HepG2 (cell line): Measurements from ENCODE around the gene FBH1. TPM values are rescaled to one million over a fixed set of nuclear protein-coding genes. Genes with fewer than 3 reads are reported as not detected.

Source experiments
- CBX5 ChIP-seq: sonication (generic); formaldehyde crosslinking; IDR thresholded peaks from 2 replicates; pipeline ENCODE4 v1.4.0; 2020; ENCODE audit warnings: missing genetic modification reagents, borderline replicate concordance
- KAT2B ChIP-seq: fragments of 150-350 bp; IDR thresholded peaks from 2 replicates; pipeline ENCODE4 v1.6.1; 2014; ENCODE audit warnings: low read depth, low read length, borderline replicate concordance
- KLF12 ChIP-seq: sonication (generic); formaldehyde crosslinking; IDR thresholded peaks from 2 replicates; pipeline ENCODE4 v1.4.0; 2020; ENCODE audit warnings: missing genetic modification reagents, borderline replicate concordance
- KMT2A ChIP-seq: sonication (generic); formaldehyde crosslinking; IDR thresholded peaks from 2 replicates; pipeline ENCODE4 v1.4.0; 2020; ENCODE audit warnings: missing genetic modification reagents
- MTA1 ChIP-seq: sonication (generic); formaldehyde crosslinking; IDR thresholded peaks from 2 replicates; pipeline ENCODE4 v1.4.0; 2020; ENCODE audit warnings: missing genetic modification reagents, mild to moderate bottlenecking, borderline replicate concordance
- POLR2A ChIP-seq, 2 experiments: IDR thresholded peaks; 2 replicates each; pipeline ENCODE4 v1.6.1; 2011; ENCODE audit warnings: low read depth in 2 of 2, low read length in 2 of 2, mild to moderate bottlenecking in 1 of 2, moderate library complexity in 1 of 2; ENCODE audit not compliant: insufficient read depth in 1 of 2
- RBM22 ChIP-seq: fragments of 200-400 bp; formaldehyde crosslinking; optimal IDR thresholded peaks from 2 replicates; pipeline ENCODE3; 2017; ENCODE audit warnings: mild to moderate bottlenecking, low read length, moderate library complexity
- SALL1 ChIP-seq: sonication (generic); formaldehyde crosslinking; IDR thresholded peaks from 2 replicates; pipeline ENCODE4 v1.8.0; 2022; ENCODE audit warnings: mild to moderate bottlenecking, missing genetic modification reagents
- SALL2 ChIP-seq: sonication (generic); formaldehyde crosslinking; IDR thresholded peaks from 2 replicates; pipeline ENCODE4 v1.8.1; 2023; ENCODE audit warnings: mild to moderate bottlenecking, missing genetic modification reagents, inconsistent platforms
- SSRP1 ChIP-seq: IDR thresholded peaks from 2 replicates; pipeline ENCODE4 v1.6.1; 2016; ENCODE audit warnings: control low read depth
- TBL1XR1 ChIP-seq: fragments of 150-350 bp; IDR thresholded peaks from 2 replicates; pipeline ENCODE4 v1.6.1; 2014; ENCODE audit warnings: borderline replicate concordance, low read length; ENCODE audit not compliant: partially characterized antibody
- THAP11 ChIP-seq: IDR thresholded peaks from 2 replicates; pipeline ENCODE4 v1.6.1; 2016; ENCODE audit warnings: missing biosample characterization, missing genetic modification reagents
- TSC22D2 ChIP-seq: sonication (generic); formaldehyde crosslinking; IDR thresholded peaks from 2 replicates; pipeline ENCODE4 v1.5.1; 2020; ENCODE audit warnings: missing genetic modification reagents, mild to moderate bottlenecking, borderline replicate concordance
- ZKSCAN8 ChIP-seq: IDR thresholded peaks from 2 replicates; pipeline ENCODE4 v1.6.1; 2016; ENCODE audit warnings: borderline replicate concordance, missing genetic modification reagents, missing compliant biosample characterization
- ZNF121 ChIP-seq: sonication (generic); formaldehyde crosslinking; IDR thresholded peaks from 2 replicates; pipeline ENCODE4 v1.5.0; 2020; ENCODE audit warnings: mild to moderate bottlenecking, missing genetic modification reagents
- ZNF354B ChIP-seq: sonication (generic); formaldehyde crosslinking; IDR thresholded peaks from 2 replicates; pipeline ENCODE4 v1.8.0; 2022; ENCODE audit warnings: mild to moderate bottlenecking, missing genetic modification reagents
- ZNF605 ChIP-seq: sonication (generic); formaldehyde crosslinking; IDR thresholded peaks from 2 replicates; pipeline ENCODE4 v1.8.0; 2022; ENCODE audit warnings: mild to moderate bottlenecking, missing genetic modification reagents
- ZNF672 ChIP-seq: sonication (generic); formaldehyde crosslinking; IDR thresholded peaks from 2 replicates; pipeline ENCODE4 v1.8.1; 2022; ENCODE audit warnings: missing genetic modification reagents
- polyA plus RNA-seq, 8 experiments: library from polyadenylated mRNA; depleted of rRNA in 3 of 8; stranded (reverse) in 7 of 8; unstranded in 1 of 8; fragments of >200 nt; fragmentation: Illumina TruSeq in 4 of 8; extraction: Trizol in 4 of 8; gene quantifications; 2 replicates each; pipeline versions ENCODE4 v1.2.1 to v1.2.3, GENCODE V29; 2011 to 2016; ENCODE audit warnings: low read depth in 4 of 8, missing spikeins in 1 of 8, mixed read lengths in 1 of 8; ENCODE audit not compliant: insufficient read depth in 1 of 8
- total RNA-seq, 5 experiments: library from RNA; depleted of rRNA; stranded (reverse); fragments of >200 nt; fragmentation: Illumina TruSeq; extraction: Trizol; gene quantifications; 2 replicates each; pipeline ENCODE4 v1.2.3, GENCODE V29; 2016; ENCODE audit warnings: low read depth in 1 of 5
- TF ChIP-seq, protein P1 (sequence below): IDR thresholded peaks from 2 replicates; pipeline ENCODE4 v1.6.1; 2012; ENCODE audit warnings: inconsistent platforms
- TF ChIP-seq, protein P2 (sequence below): sonication (generic); formaldehyde crosslinking; IDR thresholded peaks from 2 replicates; pipeline ENCODE4 v1.4.0; 2020; ENCODE audit warnings: missing genetic modification reagents, mild to moderate bottlenecking, borderline replicate concordance
- TF ChIP-seq, protein P3 (sequence below): sonication (generic); formaldehyde crosslinking; IDR thresholded peaks from 2 replicates; pipeline ENCODE4 v1.8.0; 2022; ENCODE audit warnings: missing genetic modification reagents, mild to moderate bottlenecking, moderate library complexity, borderline replicate concordance
- TF ChIP-seq, protein P4 (sequence below): sonication (generic); formaldehyde crosslinking; IDR thresholded peaks from 2 replicates; pipeline ENCODE4 v1.5.0; 2020; ENCODE audit warnings: mild to moderate bottlenecking, missing genetic modification reagents, borderline replicate concordance

FBH1 gene
- total and polyA plus RNA-seq, 2 of the 13 experiments (the other 11 are each of a cell fraction or from before 2014, with no cell fraction given) = 48.8 to 60.3 TPM

DNA sequence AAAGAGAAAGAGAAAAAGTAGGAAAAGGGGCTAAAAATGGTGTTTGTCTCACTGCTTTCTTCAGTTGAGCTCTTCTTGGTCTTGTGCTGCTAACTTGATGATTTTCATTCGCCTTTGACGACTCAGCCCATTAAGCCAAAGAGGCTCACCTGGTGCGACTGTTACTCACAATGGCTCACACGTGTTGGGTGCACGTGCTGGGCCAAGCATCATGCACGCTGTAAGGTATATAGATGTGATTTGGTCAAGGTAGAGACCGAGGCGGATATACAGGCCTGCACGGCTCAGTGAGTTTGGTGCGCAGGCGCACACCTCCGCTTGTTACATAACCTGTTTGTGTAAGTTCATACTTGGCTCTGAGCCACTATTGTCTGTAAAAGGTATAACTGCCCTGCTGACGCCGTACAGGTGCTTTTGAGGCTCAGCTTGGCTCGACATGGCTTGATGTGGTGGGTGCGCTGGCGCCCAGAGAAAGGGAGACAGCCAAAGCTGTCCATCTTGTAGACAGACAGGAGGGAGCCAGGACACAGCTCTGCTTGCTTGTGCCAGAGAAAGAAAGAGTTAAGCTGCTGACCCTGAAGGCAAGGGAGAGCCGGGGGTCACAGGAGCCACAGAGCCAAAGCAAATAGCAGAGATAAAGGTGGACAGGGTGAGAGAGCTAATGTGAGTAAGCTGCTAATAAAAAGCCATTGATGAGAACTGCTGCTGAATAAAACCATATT lies 33.9 kb upstream of the FBH1 start (continued):
- TF ChIP-seq ZNF121 (CRISPR knock-in tag) (no peak), ZNF672 (CRISPR knock-in tag) (no peak), ZNF354B (CRISPR knock-in tag) (no peak), ZKSCAN8 (CRISPR knock-in tag) (no peak), CBX5 (no peak), TSC22D2 (CRISPR knock-in tag) (no peak), KAT2B (no peak), ZNF605 (0 out of 2 replicates have a peak, but pooled peaks have one; percentile 33), SALL2 (no peak), THAP11 (no peak), MTA1 (CRISPR knock-in tag) (peak; percentile 67; the same call in 1 of the 2 replicates), TBL1XR1 (no peak), SALL1 (0 out of 2 replicates have a peak, but pooled peaks have one; percentile 8), SSRP1 (CRISPR knock-in tag) (no peak), KLF12 (no peak), POLR2A (IDR thresholded peaks at IDR 0.05; ENCODE audit: insufficient read depth in 1 of 2, low read depth in 2 of 2, low read length in 2 of 2) (no peak), KMT2A (no peak), RBM22 (no peak)
- TF ChIP-seq, protein P1, sequence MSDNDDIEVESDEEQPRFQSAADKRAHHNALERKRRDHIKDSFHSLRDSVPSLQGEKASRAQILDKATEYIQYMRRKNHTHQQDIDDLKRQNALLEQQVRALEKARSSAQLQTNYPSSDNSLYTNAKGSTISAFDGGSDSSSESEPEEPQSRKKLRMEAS = no peak
- TF ChIP-seq, protein P2, sequence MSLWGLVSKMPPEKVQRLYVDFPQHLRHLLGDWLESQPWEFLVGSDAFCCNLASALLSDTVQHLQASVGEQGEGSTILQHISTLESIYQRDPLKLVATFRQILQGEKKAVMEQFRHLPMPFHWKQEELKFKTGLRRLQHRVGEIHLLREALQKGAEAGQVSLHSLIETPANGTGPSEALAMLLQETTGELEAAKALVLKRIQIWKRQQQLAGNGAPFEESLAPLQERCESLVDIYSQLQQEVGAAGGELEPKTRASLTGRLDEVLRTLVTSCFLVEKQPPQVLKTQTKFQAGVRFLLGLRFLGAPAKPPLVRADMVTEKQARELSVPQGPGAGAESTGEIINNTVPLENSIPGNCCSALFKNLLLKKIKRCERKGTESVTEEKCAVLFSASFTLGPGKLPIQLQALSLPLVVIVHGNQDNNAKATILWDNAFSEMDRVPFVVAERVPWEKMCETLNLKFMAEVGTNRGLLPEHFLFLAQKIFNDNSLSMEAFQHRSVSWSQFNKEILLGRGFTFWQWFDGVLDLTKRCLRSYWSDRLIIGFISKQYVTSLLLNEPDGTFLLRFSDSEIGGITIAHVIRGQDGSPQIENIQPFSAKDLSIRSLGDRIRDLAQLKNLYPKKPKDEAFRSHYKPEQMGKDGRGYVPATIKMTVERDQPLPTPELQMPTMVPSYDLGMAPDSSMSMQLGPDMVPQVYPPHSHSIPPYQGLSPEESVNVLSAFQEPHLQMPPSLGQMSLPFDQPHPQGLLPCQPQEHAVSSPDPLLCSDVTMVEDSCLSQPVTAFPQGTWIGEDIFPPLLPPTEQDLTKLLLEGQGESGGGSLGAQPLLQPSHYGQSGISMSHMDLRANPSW (CRISPR knock-in tag) = no peak
- TF ChIP-seq, protein P3, sequence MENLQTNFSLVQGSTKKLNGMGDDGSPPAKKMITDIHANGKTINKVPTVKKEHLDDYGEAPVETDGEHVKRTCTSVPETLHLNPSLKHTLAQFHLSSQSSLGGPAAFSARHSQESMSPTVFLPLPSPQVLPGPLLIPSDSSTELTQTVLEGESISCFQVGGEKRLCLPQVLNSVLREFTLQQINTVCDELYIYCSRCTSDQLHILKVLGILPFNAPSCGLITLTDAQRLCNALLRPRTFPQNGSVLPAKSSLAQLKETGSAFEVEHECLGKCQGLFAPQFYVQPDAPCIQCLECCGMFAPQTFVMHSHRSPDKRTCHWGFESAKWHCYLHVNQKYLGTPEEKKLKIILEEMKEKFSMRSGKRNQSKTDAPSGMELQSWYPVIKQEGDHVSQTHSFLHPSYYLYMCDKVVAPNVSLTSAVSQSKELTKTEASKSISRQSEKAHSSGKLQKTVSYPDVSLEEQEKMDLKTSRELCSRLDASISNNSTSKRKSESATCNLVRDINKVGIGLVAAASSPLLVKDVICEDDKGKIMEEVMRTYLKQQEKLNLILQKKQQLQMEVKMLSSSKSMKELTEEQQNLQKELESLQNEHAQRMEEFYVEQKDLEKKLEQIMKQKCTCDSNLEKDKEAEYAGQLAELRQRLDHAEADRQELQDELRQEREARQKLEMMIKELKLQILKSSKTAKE (CRISPR knock-in tag) = no peak
- TF ChIP-seq, protein P4, sequence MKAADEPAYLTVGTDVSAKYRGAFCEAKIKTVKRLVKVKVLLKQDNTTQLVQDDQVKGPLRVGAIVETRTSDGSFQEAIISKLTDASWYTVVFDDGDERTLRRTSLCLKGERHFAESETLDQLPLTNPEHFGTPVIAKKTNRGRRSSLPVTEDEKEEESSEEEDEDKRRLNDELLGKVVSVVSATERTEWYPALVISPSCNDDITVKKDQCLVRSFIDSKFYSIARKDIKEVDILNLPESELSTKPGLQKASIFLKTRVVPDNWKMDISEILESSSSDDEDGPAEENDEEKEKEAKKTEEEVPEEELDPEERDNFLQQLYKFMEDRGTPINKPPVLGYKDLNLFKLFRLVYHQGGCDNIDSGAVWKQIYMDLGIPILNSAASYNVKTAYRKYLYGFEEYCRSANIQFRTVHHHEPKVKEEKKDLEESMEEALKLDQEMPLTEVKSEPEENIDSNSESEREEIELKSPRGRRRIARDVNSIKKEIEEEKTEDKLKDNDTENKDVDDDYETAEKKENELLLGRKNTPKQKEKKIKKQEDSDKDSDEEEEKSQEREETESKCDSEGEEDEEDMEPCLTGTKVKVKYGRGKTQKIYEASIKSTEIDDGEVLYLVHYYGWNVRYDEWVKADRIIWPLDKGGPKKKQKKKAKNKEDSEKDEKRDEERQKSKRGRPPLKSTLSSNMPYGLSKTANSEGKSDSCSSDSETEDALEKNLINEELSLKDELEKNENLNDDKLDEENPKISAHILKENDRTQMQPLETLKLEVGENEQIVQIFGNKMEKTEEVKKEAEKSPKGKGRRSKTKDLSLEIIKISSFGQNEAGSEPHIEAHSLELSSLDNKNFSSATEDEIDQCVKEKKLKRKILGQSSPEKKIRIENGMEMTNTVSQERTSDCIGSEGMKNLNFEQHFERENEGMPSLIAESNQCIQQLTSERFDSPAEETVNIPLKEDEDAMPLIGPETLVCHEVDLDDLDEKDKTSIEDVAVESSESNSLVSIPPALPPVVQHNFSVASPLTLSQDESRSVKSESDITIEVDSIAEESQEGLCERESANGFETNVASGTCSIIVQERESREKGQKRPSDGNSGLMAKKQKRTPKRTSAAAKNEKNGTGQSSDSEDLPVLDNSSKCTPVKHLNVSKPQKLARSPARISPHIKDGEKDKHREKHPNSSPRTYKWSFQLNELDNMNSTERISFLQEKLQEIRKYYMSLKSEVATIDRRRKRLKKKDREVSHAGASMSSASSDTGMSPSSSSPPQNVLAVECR = no peak
